K562 (cell line): ENCODE results near the gene OSBP2. TPM values are rescaled to one million over a fixed set of nuclear protein-coding genes. Genes with fewer than 3 reads are reported as not detected.

ENCODE experiments used
- ATAC-seq: fragments of 200-7000 bp; cut with Tn5 transposase; 3 replicates; pipeline ENCODE4 v1.9.1; 2020; ENCODE audit warnings: moderate library complexity
- BruUV-seq: library from RNA; stranded (reverse); fragments of 400-500 nt; replicated peaks from 2 replicates; lab custom pipeline; 2021; lab: Mats Ljungman, UMichigan
- CTCF ChIA-PET: fragments of 300-600 bp; formaldehyde crosslinking; extraction: SDS; loops from one replicate; lab custom pipeline; 2021; ENCODE audit warnings: low intra/inter-chr PET ratio; lab: Yijun Ruan, JAX
- POLR2A ChIA-PET: fragments of 300-600, 350-650 bp; sonication (Branson Sonifier 250); formaldehyde crosslinking; extraction: SDS; loops from one replicate; lab custom pipeline; 2021; ENCODE audit warnings: antibody characterized with exemption, inconsistent platforms; lab: Yijun Ruan, JAX
- DNase-seq, 4 experiments: peaks; one replicate each; pipeline versions ENCODE4 v3.0.0 to v3.0.0-alpha.2; 2011 to 2018; ENCODE audit warnings: low spot score in 3 of 4, mixed read lengths in 3 of 4; ENCODE audit errors: extremely low read depth in 1 of 4
- FAIRE-seq: peaks from 2 replicates; lab custom pipeline; 2011; peaks lifted over from hg19 to GRCh38; lab: Jason Lieb, UNC
- H2AFZ ChIP-seq: 2 replicates; pipeline ENCODE4 v1.6.0; 2011; ENCODE audit warnings: low read depth, low read length, control low read depth, inconsistent platforms
- H3K27ac ChIP-seq: fragments of 200-600 bp; 3 replicates; pipeline ENCODE4 v1.8.0; 2011; ENCODE audit warnings: low read depth, mild to moderate bottlenecking, control low read depth, inconsistent platforms, low read length, moderate library complexity, mixed read lengths; ENCODE audit errors: extremely low read depth
- H3K27me3 ChIP-seq, 2 experiments: fragments of 300-600 bp in 1 of 2; 2 replicates in 1 of 2; 3 replicates in 1 of 2; pipeline versions ENCODE4 v1.6.0 to v1.8.0; 2011; ENCODE audit warnings: inconsistent platforms in 2 of 2, low read length in 2 of 2, mild to moderate bottlenecking in 1 of 2, mixed read lengths in 1 of 2, moderate library complexity in 1 of 2; ENCODE audit not compliant: control insufficient read depth in 2 of 2, insufficient read depth in 2 of 2
- H3K36me3 ChIP-seq: fragments of 300-600 bp; 3 replicates; pipeline ENCODE4 v1.8.0; 2011; ENCODE audit warnings: mild to moderate bottlenecking, low read length, inconsistent platforms; ENCODE audit not compliant: control insufficient read depth, insufficient read depth
- H3K4me1 ChIP-seq, 2 experiments: fragments of 200-600 bp in 1 of 2; replicated peaks in 1 of 2; 2 replicates in 1 of 2; 3 replicates in 1 of 2; pipeline versions ENCODE4 v1.5.1 to v1.8.0; 2011; ENCODE audit warnings: inconsistent platforms in 2 of 2, low read length in 2 of 2, mild to moderate bottlenecking in 1 of 2, mixed read lengths in 1 of 2, moderate library complexity in 1 of 2; ENCODE audit not compliant: control insufficient read depth in 2 of 2, insufficient read depth in 2 of 2
- H3K4me2 ChIP-seq: 2 replicates; pipeline ENCODE4 v1.6.1; 2011; ENCODE audit warnings: low read length, control low read depth, inconsistent platforms, mixed read lengths; ENCODE audit not compliant: insufficient read depth
- H3K4me3 ChIP-seq: fragments of 200-600 bp; sonication (generic), shearing (Covaris generic); 2 replicates; pipeline ENCODE4 v1.5.1; 2016; ENCODE audit warnings: control low read depth, inconsistent platforms
- H3K79me2 ChIP-seq: fragments of 200-600 bp; 3 replicates; pipeline ENCODE4 v1.8.0; 2011; ENCODE audit warnings: low read length, inconsistent platforms; ENCODE audit not compliant: control insufficient read depth, insufficient read depth
- H3K9ac ChIP-seq, 2 experiments: 2 replicates each; pipeline versions ENCODE4 v1.6.0 to v1.6.1; 2011; ENCODE audit warnings: low read depth in 2 of 2, low read length in 2 of 2, control low read depth in 1 of 2, inconsistent platforms in 1 of 2, mild to moderate bottlenecking in 1 of 2, mixed read lengths in 1 of 2; ENCODE audit not compliant: insufficient read depth in 1 of 2
- H3K9me1 ChIP-seq: one replicate; pipeline ENCODE4 v1.6.0; 2011; ENCODE audit warnings: inconsistent platforms, mild to moderate bottlenecking, low read length, moderate library complexity; ENCODE audit not compliant: control insufficient read depth, insufficient read depth
- H3K9me3 ChIP-seq: replicated peaks from 2 replicates; pipeline ENCODE4 v1.5.1; 2011; ENCODE audit warnings: low read depth, low read length, inconsistent platforms; ENCODE audit not compliant: control insufficient read depth, insufficient read depth
- H4K20me1 ChIP-seq: replicated peaks from 2 replicates; pipeline ENCODE4 v1.6.1; 2011; ENCODE audit warnings: low read length, inconsistent platforms, mixed read lengths; ENCODE audit not compliant: control insufficient read depth, insufficient read depth
- ELF1 ChIP-seq: fragments of 200-800 bp; sonication (Bioruptor generic); IDR thresholded peaks from 2 replicates; pipeline ENCODE4 v1.6.1; 2016; ENCODE audit warnings: missing genetic modification characterization, missing compliant biosample characterization
- ETS1 ChIP-seq: conservative IDR thresholded peaks from 2 replicates; pipeline ENCODE4 v1.6.1; 2011; ENCODE audit warnings: low read depth, mild to moderate bottlenecking, low read length; ENCODE audit not compliant: control insufficient read depth
- HDAC6 ChIP-seq: IDR thresholded peaks from 2 replicates; pipeline ENCODE4 v1.6.1; 2012; ENCODE audit warnings: low read depth, mild to moderate bottlenecking, control low read depth, inconsistent platforms, low read length, moderate library complexity
- PRDM10 ChIP-seq: fragments of 450-650 bp; IDR thresholded peaks from 2 replicates; pipeline ENCODE4 v1.6.1; 2018; ENCODE audit not compliant: partially characterized antibody
- RBM25 ChIP-seq: fragments of 200-400 bp; formaldehyde crosslinking; IDR thresholded peaks from 2 replicates; pipeline ENCODE4 v1.6.1; 2018; ENCODE audit warnings: low read length, low read depth, moderate library complexity; ENCODE audit not compliant: severe bottlenecking
- SIN3B ChIP-seq: fragments of 450-650 bp; IDR thresholded peaks from 2 replicates; pipeline ENCODE4 v1.6.1; 2017; ENCODE audit warnings: low read depth, mild to moderate bottlenecking, moderate library complexity
- ZBTB1 ChIP-seq: sonication (generic); formaldehyde crosslinking; IDR thresholded peaks from 2 replicates; pipeline ENCODE4 v1.8.1; 2023; ENCODE audit warnings: missing genetic modification reagents, low read depth, mild to moderate bottlenecking, borderline replicate concordance
- ZC3H11A ChIP-seq: IDR thresholded peaks from 2 replicates; pipeline ENCODE4 v1.6.1; 2012; ENCODE audit warnings: low read depth, low read length, improper control_type of control experiment
- ZFP91 ChIP-seq: sonication (generic); formaldehyde crosslinking; IDR thresholded peaks from 2 replicates; pipeline ENCODE4 v1.8.0; 2022; ENCODE audit warnings: mild to moderate bottlenecking, missing genetic modification reagents
- ZNF274 ChIP-seq: IDR thresholded peaks from 2 replicates; pipeline ENCODE4 v1.6.1; 2011; ENCODE audit warnings: low read depth, mild to moderate bottlenecking, low read length, moderate library complexity, borderline replicate concordance
- ZNF282 ChIP-seq: sonication (generic); formaldehyde crosslinking; IDR thresholded peaks from 2 replicates; pipeline ENCODE4 v1.8.1; 2023; ENCODE audit warnings: missing genetic modification reagents
- ZNF311 ChIP-seq: fragments of 250-450 bp; sonication (Bioruptor Pico); IDR thresholded peaks from 2 replicates; pipeline ENCODE4 v1.4.0; 2020; ENCODE audit warnings: mild to moderate bottlenecking, moderate library complexity
- ZNF507 ChIP-seq: conservative IDR thresholded peaks from 2 replicates; pipeline ENCODE4 v1.6.1; 2017; ENCODE audit warnings: missing genetic modification characterization, missing compliant biosample characterization
- ZNF639 ChIP-seq, 2 experiments: fragments of 200-800 bp in 1 of 2; sonication (Bioruptor generic) in 1 of 2; sonication (generic) in 1 of 2; formaldehyde crosslinking in 1 of 2; IDR thresholded peaks in 1 of 2; conservative IDR thresholded peaks in 1 of 2; 2 replicates each; pipeline versions ENCODE4 v1.5.0 to v1.6.1; 2016 to 2020; ENCODE audit warnings: missing compliant biosample characterization in 1 of 2, missing genetic modification characterization in 1 of 2, missing genetic modification reagents in 1 of 2
- WGBS: fragments of 100-300 bp; shearing (Covaris generic); methylation state at CpG from one replicate; pipeline ENCODE4 v1.1.6; 2016; ENCODE audit warnings: low coverage, mixed read lengths; ENCODE audit not compliant: insufficient coverage; ENCODE audit errors: missing lambda C conversion rate; 5-methylcytosine and 5-hydroxymethylcytosine counted together
- in situ Hi-C: fragments of 300-500 bp; cut with MboI; formaldehyde crosslinking; loops from 4 replicates; pipeline ENCODE4 v1.15.0; 2018; ENCODE audit warnings: inconsistent platforms, mixed read lengths
- intact Hi-C: fragments of 100-400 bp; cut with micrococcal nuclease; formaldehyde crosslinking; loops from 2 replicates; pipeline ENCODE4 v1.14.2; 2022
- polyA plus RNA-seq, 8 experiments: library from polyadenylated mRNA; depleted of rRNA in 4 of 8; stranded (reverse) in 5 of 8; unstranded in 3 of 8; fragments of >200 nt; fragmentation: Nextera tagmentation in 2 of 8; fragmentation: Illumina TruSeq in 1 of 8; extraction: Ambion mirVana in 2 of 8; extraction: Trizol in 1 of 8; gene quantifications; 2 replicates each; pipeline versions ENCODE4 v1.2.1 to v1.2.3, GENCODE V29; 2011 to 2014; ENCODE audit warnings: inconsistent platforms in 1 of 8, missing spikeins in 1 of 8
- total RNA-seq, 7 experiments: library from RNA; depleted of rRNA in 6 of 7; stranded (reverse); fragments of >200 nt in 6 of 7; fragmentation: Illumina TruSeq in 2 of 7; extraction: Trizol in 2 of 7; gene quantifications; 2 replicates each; pipeline versions ENCODE4 v1.2.1 to v1.2.3, GENCODE V29; 2011 to 2021; ENCODE audit warnings: low replicate concordance in 1 of 7

Gene OSBP2
- total and polyA plus RNA-seq, 9 of the 15 experiments (the other 6 are each of a cell fraction or from before 2014, with no cell fraction given) = 0.52 to 29.5 (median 21.6) TPM

GRCh38 chr22:30647536-30647935 lies 47.1 kb upstream of the OSBP2 start:
- H3K27me3 ChIP-seq = no peaks in the 10 kb centered on the region
- peaks cover 17 to 25% of the 10 kb centered on the region in 2 experiments; a peak in 4 of 5 replicates for H3K4me1 ChIP-seq
- FAIRE-seq (no peak), DNase-seq (no peak), ATAC-seq (no peak)
- no peak overlapping the region for H3K9ac ChIP-seq
- intact Hi-C loops = no loop called here
- H3K79me2 ChIP-seq = no peaks in the 10 kb centered on the region
- H3K4me3 ChIP-seq = no peak overlapping the region
- CTCF ChIA-PET = no interaction called here
- H3K27ac ChIP-seq = no peak overlapping the region
- H3K36me3 ChIP-seq = no peaks in the 10 kb centered on the region
- in situ Hi-C loops = no loop called here
- WGBS = 49% methylated on average over 3 of the region's 3 CpGs
- POLR2A ChIA-PET = no interaction called here
- no peak overlapping the region for H2AFZ ChIP-seq
- no peaks in the 10 kb centered on the region for H4K20me1 ChIP-seq
- no peaks in the 10 kb centered on the region for H3K9me1 ChIP-seq
- no peaks in the 10 kb centered on the region for H3K9me3 ChIP-seq
- H3K4me2 ChIP-seq = no peak overlapping the region
- no TSS peak for BruUV-seq
- TF ChIP-seq ZC3H11A (no peak), ETS1 (no peak), HDAC6 (no peak), ZNF639 (CRISPR knock-in tag; conservative IDR thresholded peaks at IDR 0.05 in 1 of 2, IDR thresholded peaks at IDR 0.05 in 1 of 2) (no peak), ZNF282 (CRISPR knock-in tag) (no peak), ELF1 (tag) (no peak), SIN3B (no peak), ZNF311 (CRISPR knock-in tag) (no peak), ZNF507 (tag) (no peak), ZFP91 (no peak), PRDM10 (no peak), ZBTB1 (CRISPR knock-in tag) (no peak), RBM25 (no peak), ZNF274 (no peak)
